Upper lobe of left lung (tissue), 4 donors: ENCODE measurements around the gene LYPD3.

Experiments
- CTCF ChIP-seq, 6 experiments: fragments of 450-650 bp in 4 of 6; fragments of 200-600 bp in 2 of 6; sonication (generic) in 2 of 6; IDR thresholded peaks; one replicate each; pipeline ENCODE4 v1.5.1; 2016 to 2019; ENCODE audit warnings: antibody characterized with exemption in 6 of 6
- POLR2A ChIP-seq, 4 donors: fragments of 450-650 bp; IDR thresholded peaks; one replicate each; pipeline ENCODE4 v1.5.1; 2016 to 2017; ENCODE audit warnings: antibody characterized with exemption in 4 of 4, mild to moderate bottlenecking in 2 of 4
- POLR2AphosphoS5 ChIP-seq, 2 donors: sonication (generic); formaldehyde crosslinking; IDR thresholded peaks; one replicate each; pipeline ENCODE4 v1.5.1; 2017; ENCODE audit warnings: antibody characterized with exemption in 2 of 2

- TF ChIP-seq CTCF (IDR thresholded peaks at IDR 0.05) (no peak), POLR2A (IDR thresholded peaks at IDR 0.05) (peak in 3 of 4 donors; percentile 17 to 70 (median 41)), POLR2AphosphoS5 (IDR thresholded peaks at IDR 0.05) (peak; percentile 45 to 83)
These were observed 9.7 kb upstream of the LYPD3 start for GRCh38 chr19:43474986-43475705.
